ENCODE data around the gene NHSL2. TPM values are rescaled to one million over a fixed set of nuclear protein-coding genes. Genes with fewer than 3 reads are reported as not detected.

Gene NHSL2
- total RNA-seq, 1 experiment from 2014 or later, result 0.36 TPM

DNA sequence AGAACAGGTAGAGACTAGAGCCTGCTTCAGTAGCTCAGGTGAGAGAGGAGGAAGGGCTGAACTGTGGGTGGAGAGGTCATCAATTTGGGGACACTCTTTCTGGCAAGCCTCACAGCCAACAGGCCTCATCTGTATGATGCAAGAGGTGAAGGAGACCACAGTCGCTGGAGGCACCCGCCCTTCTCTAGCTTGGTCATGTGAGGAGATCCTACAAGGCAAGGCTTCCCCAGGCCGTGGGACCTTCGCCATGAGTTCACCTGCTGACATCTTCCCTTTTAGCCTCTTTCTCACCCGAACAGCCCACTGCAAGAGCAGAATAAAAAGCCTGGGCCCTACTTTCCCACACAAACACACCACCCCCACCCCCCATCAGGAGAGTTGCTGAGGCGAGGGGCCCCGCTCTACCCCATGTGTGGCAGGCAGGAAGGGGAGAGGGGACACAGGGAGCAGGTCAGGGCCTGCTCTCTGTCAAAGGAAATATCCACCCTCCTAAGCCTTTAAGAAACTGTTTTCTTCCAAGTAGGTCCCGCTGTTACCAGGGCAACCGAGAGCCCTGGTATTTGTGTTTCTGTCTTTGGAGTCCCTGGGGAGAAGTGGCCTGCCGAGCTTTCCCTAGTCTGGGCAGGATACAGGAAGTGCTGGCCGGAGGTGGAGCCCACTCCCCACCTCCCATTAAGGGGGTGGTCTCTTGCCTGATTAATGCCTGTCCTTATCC lies 213.0 kb downstream of the NHSL2 start:
- intact Hi-C loops (cut with micrococcal nuclease; ENCODE audit: unreplicated experiment) (no loop called here), in situ Hi-C loops (cut with HindIII; ENCODE audit: low pct_unique_long_range_greater_than_20kb, low sequenced_read_pairs) (no loop called here)
- BruUV-seq (replicated peaks), result no TSS peak
- ChIA-PET CTCF (no interaction called here), POLR2A (no interaction called here)
- Histone ChIP-seq H3K4me3 (ENCODE audit: low read depth in 2 of 2, low read length in 2 of 2) (no peak overlapping the region), H3K27ac (ENCODE audit: low read length) (no peak overlapping the region), H3K27me3 (ENCODE audit: control insufficient read depth, insufficient read depth, low read length) (no peaks in the 10 kb centered on the region), H3K9me3 (ENCODE audit: control insufficient read depth, insufficient read depth, low read depth, low read length) (no peaks in the 10 kb centered on the region), H3K4me1 (ENCODE audit: control insufficient read depth, insufficient read depth, low read length) (no peaks in the 10 kb centered on the region), H3K36me3 (ENCODE audit: control insufficient read depth, insufficient read depth, low read length) (no peaks in the 10 kb centered on the region)
- ATAC-seq (no peak), DNase-seq (ENCODE audit: low read depth, low spot score) (no peak)
- TF ChIP-seq SIN3A (IDR thresholded peaks at IDR 0.05; ENCODE audit: borderline replicate concordance, insufficient read depth, low read depth, low read length) (no peak), POLR2AphosphoS5 (IDR thresholded peaks at IDR 0.05; ENCODE audit: low read depth, low read length) (no peak), TCF7L2 (IDR thresholded peaks at IDR 0.05; ENCODE audit: low read depth, low read length) (no peak)
- TF ChIP-seq, protein P1, sequence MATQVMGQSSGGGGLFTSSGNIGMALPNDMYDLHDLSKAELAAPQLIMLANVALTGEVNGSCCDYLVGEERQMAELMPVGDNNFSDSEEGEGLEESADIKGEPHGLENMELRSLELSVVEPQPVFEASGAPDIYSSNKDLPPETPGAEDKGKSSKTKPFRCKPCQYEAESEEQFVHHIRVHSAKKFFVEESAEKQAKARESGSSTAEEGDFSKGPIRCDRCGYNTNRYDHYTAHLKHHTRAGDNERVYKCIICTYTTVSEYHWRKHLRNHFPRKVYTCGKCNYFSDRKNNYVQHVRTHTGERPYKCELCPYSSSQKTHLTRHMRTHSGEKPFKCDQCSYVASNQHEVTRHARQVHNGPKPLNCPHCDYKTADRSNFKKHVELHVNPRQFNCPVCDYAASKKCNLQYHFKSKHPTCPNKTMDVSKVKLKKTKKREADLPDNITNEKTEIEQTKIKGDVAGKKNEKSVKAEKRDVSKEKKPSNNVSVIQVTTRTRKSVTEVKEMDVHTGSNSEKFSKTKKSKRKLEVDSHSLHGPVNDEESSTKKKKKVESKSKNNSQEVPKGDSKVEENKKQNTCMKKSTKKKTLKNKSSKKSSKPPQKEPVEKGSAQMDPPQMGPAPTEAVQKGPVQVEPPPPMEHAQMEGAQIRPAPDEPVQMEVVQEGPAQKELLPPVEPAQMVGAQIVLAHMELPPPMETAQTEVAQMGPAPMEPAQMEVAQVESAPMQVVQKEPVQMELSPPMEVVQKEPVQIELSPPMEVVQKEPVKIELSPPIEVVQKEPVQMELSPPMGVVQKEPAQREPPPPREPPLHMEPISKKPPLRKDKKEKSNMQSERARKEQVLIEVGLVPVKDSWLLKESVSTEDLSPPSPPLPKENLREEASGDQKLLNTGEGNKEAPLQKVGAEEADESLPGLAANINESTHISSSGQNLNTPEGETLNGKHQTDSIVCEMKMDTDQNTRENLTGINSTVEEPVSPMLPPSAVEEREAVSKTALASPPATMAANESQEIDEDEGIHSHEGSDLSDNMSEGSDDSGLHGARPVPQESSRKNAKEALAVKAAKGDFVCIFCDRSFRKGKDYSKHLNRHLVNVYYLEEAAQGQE (IDR thresholded peaks at IDR 0.05; ENCODE audit: insufficient read depth in 1 of 2, low read depth in 2 of 2, low read length in 1 of 2), result no peak
- TF ChIP-seq, protein P2, sequence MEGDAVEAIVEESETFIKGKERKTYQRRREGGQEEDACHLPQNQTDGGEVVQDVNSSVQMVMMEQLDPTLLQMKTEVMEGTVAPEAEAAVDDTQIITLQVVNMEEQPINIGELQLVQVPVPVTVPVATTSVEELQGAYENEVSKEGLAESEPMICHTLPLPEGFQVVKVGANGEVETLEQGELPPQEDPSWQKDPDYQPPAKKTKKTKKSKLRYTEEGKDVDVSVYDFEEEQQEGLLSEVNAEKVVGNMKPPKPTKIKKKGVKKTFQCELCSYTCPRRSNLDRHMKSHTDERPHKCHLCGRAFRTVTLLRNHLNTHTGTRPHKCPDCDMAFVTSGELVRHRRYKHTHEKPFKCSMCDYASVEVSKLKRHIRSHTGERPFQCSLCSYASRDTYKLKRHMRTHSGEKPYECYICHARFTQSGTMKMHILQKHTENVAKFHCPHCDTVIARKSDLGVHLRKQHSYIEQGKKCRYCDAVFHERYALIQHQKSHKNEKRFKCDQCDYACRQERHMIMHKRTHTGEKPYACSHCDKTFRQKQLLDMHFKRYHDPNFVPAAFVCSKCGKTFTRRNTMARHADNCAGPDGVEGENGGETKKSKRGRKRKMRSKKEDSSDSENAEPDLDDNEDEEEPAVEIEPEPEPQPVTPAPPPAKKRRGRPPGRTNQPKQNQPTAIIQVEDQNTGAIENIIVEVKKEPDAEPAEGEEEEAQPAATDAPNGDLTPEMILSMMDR (IDR thresholded peaks at IDR 0.05), result no peak

DNA sequence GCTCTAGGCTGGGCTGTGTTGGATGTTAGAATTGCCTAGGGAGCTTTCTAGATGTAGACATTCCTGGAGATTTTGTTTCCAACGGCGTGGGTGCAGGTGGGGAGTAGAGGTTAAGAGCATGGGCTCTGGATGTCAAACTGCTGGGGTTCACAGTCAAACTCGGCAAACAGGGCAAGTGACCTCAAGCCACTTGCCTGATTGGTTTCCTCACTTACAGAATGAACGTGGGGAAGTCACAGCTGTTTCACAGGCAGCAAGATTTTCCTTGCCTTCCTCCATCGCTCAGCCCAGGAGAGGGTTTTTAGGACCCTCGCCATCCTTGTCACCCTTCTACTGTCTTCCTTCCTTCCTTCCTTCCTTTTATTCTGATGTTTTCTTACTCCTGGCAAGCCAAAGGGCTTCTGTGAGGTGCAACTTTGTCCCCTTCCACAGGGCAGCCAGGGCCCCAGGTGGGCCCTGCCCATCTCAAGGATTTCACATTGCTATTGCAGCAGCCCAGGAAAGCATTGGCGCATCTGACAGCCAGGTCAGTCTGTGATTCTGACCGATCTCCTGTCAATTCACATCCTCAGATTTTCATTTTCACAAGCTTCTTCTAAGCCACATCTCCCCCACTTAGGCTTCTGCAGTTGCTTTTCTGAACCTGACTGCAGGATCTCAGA lies 214.0 kb downstream of the NHSL2 start:
- intact Hi-C loops (cut with micrococcal nuclease; ENCODE audit: unreplicated experiment) (no loop called here), in situ Hi-C loops (cut with HindIII; ENCODE audit: low pct_unique_long_range_greater_than_20kb, low sequenced_read_pairs) (loop anchor here (5.0 kb wide), 1 partner anchor 107 kb away; no protein-coding TSS in a partner anchor)
- BruUV-seq (replicated peaks), result no TSS peak
- Histone ChIP-seq H3K27ac (ENCODE audit: low read length) (no peak overlapping the region), H3K9me3 (ENCODE audit: control insufficient read depth, insufficient read depth, low read depth, low read length) (no peaks in the 10 kb centered on the region), H3K27me3 (ENCODE audit: control insufficient read depth, insufficient read depth, low read length) (no peaks in the 10 kb centered on the region), H3K4me3 (ENCODE audit: low read depth in 2 of 2, low read length in 2 of 2) (no peak overlapping the region), H3K36me3 (ENCODE audit: control insufficient read depth, insufficient read depth, low read length) (no peaks in the 10 kb centered on the region), H3K4me1 (ENCODE audit: control insufficient read depth, insufficient read depth, low read length) (no peaks in the 10 kb centered on the region)
- CTCF ChIA-PET, result interaction anchor here (0.5 to 1.0 kb wide), 3 partner anchors 35 to 105 kb away, joined by 3 to 5 read pairs (median 5); no protein-coding TSS in a partner anchor
- TF ChIP-seq, protein P1 (IDR thresholded peaks at IDR 0.05; ENCODE audit: insufficient read depth in 1 of 2, low read depth in 2 of 2, low read length in 1 of 2), result no peak
- TF ChIP-seq TCF7L2 (IDR thresholded peaks at IDR 0.05; ENCODE audit: low read depth, low read length) (no peak), SIN3A (IDR thresholded peaks at IDR 0.05; ENCODE audit: borderline replicate concordance, insufficient read depth, low read depth, low read length) (no peak), POLR2AphosphoS5 (IDR thresholded peaks at IDR 0.05; ENCODE audit: low read depth, low read length) (no peak)
- TF ChIP-seq, protein P2 (IDR thresholded peaks at IDR 0.05), result no peak
- ATAC-seq, result no peak
- DNase-seq (ENCODE audit: low read depth, low spot score), result no peak
- POLR2A ChIA-PET, result no interaction called here

Measured in Panc1 (cell line).